ENCODE data around the gene SERPINB5.

The SERPINB5 gene

GRCh38 chr18:63439334-63439733 is 37.4 kb upstream of the SERPINB5 start:
- peak; percentile 85 for TF ChIP-seq CTCF (IDR thresholded peaks at IDR 0.05; ENCODE audit: control extremely low read depth, extremely low read depth, low read depth, missing control alignments)
- peak; percentile 63 for DNase-seq (ENCODE audit: extremely low spot score)
- ChIA-PET POLR2A (no interaction called here), CTCF (interaction anchor here (0.7 to 6.0 kb wide), 52 partner anchors 8 to 1069 kb away, joined by 3 to 68 read pairs (median 4); partner anchors contain the start of genes PHLPP1 and VPS4B)

GRCh38 chr18:63440219-63440618 is 36.5 kb upstream of the SERPINB5 start:
- no peak for TF ChIP-seq CTCF (IDR thresholded peaks at IDR 0.05; ENCODE audit: control extremely low read depth, extremely low read depth, low read depth, missing control alignments)
- DNase-seq (ENCODE audit: extremely low spot score) = no peak
- ChIA-PET CTCF (interaction anchor here (0.7 to 6.0 kb wide), 22 partner anchors 8 to 802 kb away, joined by 3 to 68 read pairs (median 6); no protein-coding TSS in a partner anchor), POLR2A (no interaction called here)

GRCh38 chr18:63440881-63441280 is 35.9 kb upstream of the SERPINB5 start:
- CTCF ChIA-PET = interaction anchor here (1.6 to 6.0 kb wide), 5 partner anchors 9 to 424 kb away, joined by 4 to 68 read pairs (median 28); no protein-coding TSS in a partner anchor
- peak; percentile 23 for DNase-seq (ENCODE audit: extremely low spot score)
- no peak for TF ChIP-seq CTCF (IDR thresholded peaks at IDR 0.05; ENCODE audit: control extremely low read depth, extremely low read depth, low read depth, missing control alignments)
- POLR2A ChIA-PET = no interaction called here

GRCh38 chr18:63443829-63444228 is 32.9 kb upstream of the SERPINB5 start:
- CTCF ChIA-PET = interaction anchor here (1.5 kb wide), 1 partner anchor 68 kb away, joined by 3 read pairs; no protein-coding TSS in a partner anchor
- DNase-seq (ENCODE audit: extremely low spot score) = no peak
- no peak for TF ChIP-seq CTCF (IDR thresholded peaks at IDR 0.05; ENCODE audit: control extremely low read depth, extremely low read depth, low read depth, missing control alignments)
- POLR2A ChIA-PET = no interaction called here

GRCh38 chr18:63444580-63444979 is 32.2 kb upstream of the SERPINB5 start:
- POLR2A ChIA-PET = no interaction called here
- DNase-seq (ENCODE audit: extremely low spot score) = peak; percentile 24
- TF ChIP-seq CTCF (IDR thresholded peaks at IDR 0.05; ENCODE audit: control extremely low read depth, extremely low read depth, low read depth, missing control alignments) = no peak
- CTCF ChIA-PET = interaction anchor here (1.5 kb wide), 1 partner anchor 67 kb away, joined by 3 read pairs; no protein-coding TSS in a partner anchor

GRCh38 chr18:63445037-63445436 is 31.7 kb upstream of the SERPINB5 start:
- no peak for DNase-seq (ENCODE audit: extremely low spot score)
- POLR2A ChIA-PET = no interaction called here
- CTCF ChIA-PET = interaction anchor here (1.5 kb wide), 1 partner anchor 67 kb away, joined by 3 read pairs; no protein-coding TSS in a partner anchor
- no peak for TF ChIP-seq CTCF (IDR thresholded peaks at IDR 0.05; ENCODE audit: control extremely low read depth, extremely low read depth, low read depth, missing control alignments)
